PC-9 (cell line): ENCODE data around the gene NUP107. TPM values are rescaled to one million over a fixed set of nuclear protein-coding genes. Genes with fewer than 3 reads are reported as not detected.

Source experiments
- BruUV-seq: library from RNA; stranded (reverse); fragments of 400-500 nt; replicated peaks from 2 replicates; lab custom pipeline; 2021; lab: Mats Ljungman, UMichigan
- CTCF ChIA-PET: fragments of 300-600 bp; sonication (Branson Sonifier 250); formaldehyde crosslinking; loops from one replicate; lab custom pipeline; 2022; ENCODE audit warnings: antibody characterized with exemption; lab: Charles Lee
- POLR2A ChIA-PET: fragments of 300-600 bp; sonication (Branson Sonifier 250); formaldehyde crosslinking; loops from one replicate; lab custom pipeline; 2022; ENCODE audit warnings: antibody characterized with exemption; ENCODE audit not compliant: unreplicated experiment; lab: Charles Lee
- DNase-seq, 2 experiments: peaks; one replicate each; pipeline versions ENCODE4 v3.0.0 to v3.0.0-alpha.2; 2015 to 2022; ENCODE audit warnings: mixed read lengths in 1 of 2
- H2AFZ ChIP-seq: fragments of 200-600 bp; sonication (generic); 2 replicates; pipeline ENCODE4 v1.8.1; 2017; ENCODE audit warnings: antibody characterized with exemption
- H3F3A ChIP-seq: fragments of 200-600 bp; sonication (generic); 2 replicates; pipeline ENCODE4 v1.8.1; 2017; ENCODE audit warnings: antibody characterized with exemption, mild to moderate bottlenecking, low read depth; ENCODE audit not compliant: insufficient read depth
- H3K27ac ChIP-seq: fragments of 200-600 bp; sonication (generic); 2 replicates; pipeline ENCODE4 v1.6.1; 2016; ENCODE audit warnings: mixed run types
- H3K27me3 ChIP-seq: fragments of 200-600 bp; sonication (generic); 2 replicates; pipeline ENCODE4 v1.6.1; 2016; ENCODE audit warnings: low read depth, mixed run types; ENCODE audit not compliant: insufficient read depth
- H3K36me3 ChIP-seq: fragments of 200-600 bp; sonication (generic); 2 replicates; pipeline ENCODE4 v1.6.1; 2016; ENCODE audit warnings: low read depth, mixed run types
- H3K4me1 ChIP-seq: fragments of 200-600 bp; sonication (generic); replicated peaks from 2 replicates; pipeline ENCODE4 v1.6.1; 2016; ENCODE audit warnings: mixed run types; ENCODE audit not compliant: insufficient read depth
- H3K4me2 ChIP-seq: fragments of 200-600 bp; sonication (generic); 2 replicates; pipeline ENCODE4 v1.6.1; 2017; ENCODE audit warnings: mixed run types
- H3K4me3 ChIP-seq: fragments of 200-600 bp; sonication (generic); 2 replicates; pipeline ENCODE4 v1.6.1; 2016; ENCODE audit warnings: mixed run types
- H3K79me2 ChIP-seq: fragments of 200-600 bp; sonication (generic); 2 replicates; pipeline ENCODE4 v1.6.1; 2017; ENCODE audit warnings: low read depth, mixed run types
- H3K9me2 ChIP-seq: fragments of 200-600 bp; sonication (generic); 2 replicates; pipeline ENCODE4 v1.8.1; 2017; ENCODE audit warnings: mild to moderate bottlenecking; ENCODE audit not compliant: insufficient read depth
- H3K9me3 ChIP-seq: fragments of 200-600 bp; sonication (generic); 2 replicates; pipeline ENCODE4 v1.8.1; 2016; ENCODE audit warnings: low read depth; ENCODE audit not compliant: insufficient read depth
- H4K20me1 ChIP-seq: fragments of 200-600 bp; sonication (generic); 2 replicates; pipeline ENCODE4 v1.8.1; 2017; ENCODE audit not compliant: insufficient read depth
- EZH2 ChIP-seq: fragments of 200-600 bp; sonication (generic); IDR thresholded peaks from 2 replicates; pipeline ENCODE4 v1.8.0; 2017; ENCODE audit warnings: antibody characterized with exemption, low read depth
- intact Hi-C: fragments of 100-400 bp; cut with micrococcal nuclease; formaldehyde crosslinking; loops from one replicate; pipeline ENCODE4 v1.10.0; 2022; ENCODE audit not compliant: unreplicated experiment
- total RNA-seq: library from RNA; stranded (reverse); gene quantifications from 2 replicates; pipeline ENCODE4 v1.2.3, GENCODE V29; 2021
- TF ChIP-seq, protein P1 (sequence below): fragments of 200-600 bp; sonication (generic); conservative IDR thresholded peaks from 2 replicates; pipeline ENCODE4 v1.6.1; 2017; ENCODE audit warnings: mixed run types, antibody characterized with exemption, mild to moderate bottlenecking, moderate library complexity

NUP107 gene
- total RNA-seq, 1 experiment from 2014 or later: 84.9 TPM

DNA sequence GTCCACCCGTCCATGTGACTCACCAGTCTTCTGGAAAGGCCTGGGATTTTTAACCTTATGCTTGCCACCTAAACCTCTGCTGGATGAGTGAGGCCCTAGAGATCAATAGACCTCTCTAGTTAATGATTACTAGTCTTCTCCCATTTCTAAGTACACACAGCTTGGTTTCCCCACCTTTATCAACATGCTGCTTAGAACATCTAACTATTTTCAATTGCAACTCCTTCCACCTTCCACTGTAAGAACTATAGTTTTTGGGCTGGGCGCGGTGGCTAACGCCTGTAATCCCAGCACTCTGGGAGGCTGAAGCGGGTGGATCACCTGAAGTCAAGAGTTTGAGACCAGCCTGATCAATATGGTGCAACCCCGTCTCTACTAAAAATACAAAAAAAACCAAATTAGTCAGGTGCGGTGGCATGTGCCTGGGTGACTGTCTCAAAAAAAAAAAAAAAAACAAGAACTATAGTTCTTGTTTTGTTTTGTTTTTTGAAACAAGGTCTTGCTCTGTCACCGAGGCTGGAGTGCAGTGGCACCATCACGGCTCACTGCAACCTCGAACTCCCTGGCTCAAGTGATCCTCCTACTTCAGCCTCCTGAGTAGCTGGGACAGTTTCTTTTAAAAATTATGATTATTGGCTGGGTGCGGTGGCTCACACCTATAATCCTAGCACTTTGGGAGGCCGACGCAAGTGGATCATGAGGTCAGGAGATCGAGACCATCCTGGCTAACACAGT is 102.5 kb downstream of the NUP107 start:
- no peak overlapping the region for H3K4me2 ChIP-seq
- H3K9me3 ChIP-seq: no peaks in the 10 kb centered on the region

GRCh38 chr12:68790081-68790951 is 103.5 kb downstream of the NUP107 start:
- no peaks in the 10 kb centered on the region for H3K36me3 ChIP-seq
- peaks cover 8% of the 10 kb centered on the region; the same call in 1 of the 2 replicates for H3F3A ChIP-seq
- no peak overlapping the region for H2AFZ ChIP-seq
- TF ChIP-seq, protein P1, sequence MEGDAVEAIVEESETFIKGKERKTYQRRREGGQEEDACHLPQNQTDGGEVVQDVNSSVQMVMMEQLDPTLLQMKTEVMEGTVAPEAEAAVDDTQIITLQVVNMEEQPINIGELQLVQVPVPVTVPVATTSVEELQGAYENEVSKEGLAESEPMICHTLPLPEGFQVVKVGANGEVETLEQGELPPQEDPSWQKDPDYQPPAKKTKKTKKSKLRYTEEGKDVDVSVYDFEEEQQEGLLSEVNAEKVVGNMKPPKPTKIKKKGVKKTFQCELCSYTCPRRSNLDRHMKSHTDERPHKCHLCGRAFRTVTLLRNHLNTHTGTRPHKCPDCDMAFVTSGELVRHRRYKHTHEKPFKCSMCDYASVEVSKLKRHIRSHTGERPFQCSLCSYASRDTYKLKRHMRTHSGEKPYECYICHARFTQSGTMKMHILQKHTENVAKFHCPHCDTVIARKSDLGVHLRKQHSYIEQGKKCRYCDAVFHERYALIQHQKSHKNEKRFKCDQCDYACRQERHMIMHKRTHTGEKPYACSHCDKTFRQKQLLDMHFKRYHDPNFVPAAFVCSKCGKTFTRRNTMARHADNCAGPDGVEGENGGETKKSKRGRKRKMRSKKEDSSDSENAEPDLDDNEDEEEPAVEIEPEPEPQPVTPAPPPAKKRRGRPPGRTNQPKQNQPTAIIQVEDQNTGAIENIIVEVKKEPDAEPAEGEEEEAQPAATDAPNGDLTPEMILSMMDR: no peak
- TF ChIP-seq EZH2: no peak
- no peaks in the 10 kb centered on the region for H3K79me2 ChIP-seq
- ChIA-PET POLR2A (no interaction called here), CTCF (no interaction called here)
- no peak overlapping the region for H3K27ac ChIP-seq
- H3K27me3 ChIP-seq: no peaks in the 10 kb centered on the region
- peaks cover 14% of the 10 kb centered on the region for H3K4me1 ChIP-seq
- no peak overlapping the region for H3K4me3 ChIP-seq
- H3K9me3 ChIP-seq: no peaks in the 10 kb centered on the region
- H3K9me2 ChIP-seq: no peaks in the 10 kb centered on the region
- no peaks in the 10 kb centered on the region for H4K20me1 ChIP-seq
- BruUV-seq: no TSS peak
- DNase-seq: no peak
- intact Hi-C loops: no loop called here
- H3K4me2 ChIP-seq: no peak overlapping the region

More for the DNA sequence above, 102.5 kb downstream of the NUP107 start:
- peaks cover 9% of the 10 kb centered on the region for H3K4me1 ChIP-seq
- no peak overlapping the region for H2AFZ ChIP-seq
- TF ChIP-seq EZH2: no peak
- TF ChIP-seq, protein P1: no peak
- no peaks in the 10 kb centered on the region for H3K27me3 ChIP-seq
- H3K79me2 ChIP-seq: no peaks in the 10 kb centered on the region
- CTCF ChIA-PET: no interaction called here
- intact Hi-C loops: no loop called here
- no TSS peak for BruUV-seq
- no peak overlapping the region for H3K4me3 ChIP-seq
- POLR2A ChIA-PET: no interaction called here
- H3F3A ChIP-seq: peaks cover 8% of the 10 kb centered on the region; the same call in 1 of the 2 replicates
- no peaks in the 10 kb centered on the region for H3K9me2 ChIP-seq
- no peak for DNase-seq
- no peaks in the 10 kb centered on the region for H4K20me1 ChIP-seq
- H3K27ac ChIP-seq: no peak overlapping the region
- no peaks in the 10 kb centered on the region for H3K36me3 ChIP-seq

DNA sequence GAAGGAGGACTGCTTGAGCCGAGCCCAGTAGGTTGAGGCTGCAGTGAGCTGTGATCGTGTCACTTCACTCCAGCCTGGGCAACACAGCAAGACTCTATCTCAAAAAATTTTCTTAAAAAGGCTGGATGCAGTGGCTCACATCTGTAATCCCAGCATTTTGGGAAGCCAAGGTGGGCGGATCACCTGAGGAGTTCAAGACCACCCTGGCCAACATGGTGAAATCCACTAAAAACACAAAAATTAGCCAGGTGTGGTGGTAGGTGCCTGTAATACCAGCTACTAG is 104.1 kb downstream of the NUP107 start:
- Histone ChIP-seq H3K4me3 (no peak overlapping the region), H3K27ac (no peak overlapping the region), H3K36me3 (no peaks in the 10 kb centered on the region), H2AFZ (no peak overlapping the region), H3K79me2 (no peaks in the 10 kb centered on the region), H3F3A (peaks cover 8% of the 10 kb centered on the region; the same call in 1 of the 2 replicates), H3K9me3 (no peaks in the 10 kb centered on the region), H4K20me1 (no peaks in the 10 kb centered on the region), H3K27me3 (no peaks in the 10 kb centered on the region), H3K4me2 (no peak overlapping the region), H3K4me1 (peaks cover 14% of the 10 kb centered on the region), H3K9me2 (no peaks in the 10 kb centered on the region)
- TF ChIP-seq, protein P1: no peak
- TF ChIP-seq EZH2: no peak
- DNase-seq: no peak
- intact Hi-C loops: no loop called here
- ChIA-PET CTCF (no interaction called here), POLR2A (no interaction called here)
- no TSS peak for BruUV-seq
